Neural cell (in vitro differentiated cells): ENCODE results near the gene RTN4R. TPM values are rescaled to one million over a fixed set of nuclear protein-coding genes. Genes with fewer than 3 reads are reported as not detected.

Experiments used
- H2AFZ ChIP-seq: fragments of 200-600, 300-800 bp; sonication (generic), shearing (Covaris generic); 2 replicates; pipeline ENCODE4 v1.6.0; 2014; ENCODE audit warnings: low read depth, mild to moderate bottlenecking, antibody characterized with exemption, low read length, moderate library complexity
- H3F3A ChIP-seq: fragments of 200-600 bp; shearing (Covaris generic); 2 replicates; pipeline ENCODE4 v1.6.1; 2016; ENCODE audit warnings: mild to moderate bottlenecking, moderate library complexity, mixed read lengths, antibody characterized with exemption, low read length; ENCODE audit not compliant: insufficient read depth, poor library complexity, severe bottlenecking
- H3K27ac ChIP-seq: fragments of 200-600, 300-800 bp; sonication (generic), shearing (Covaris generic); 2 replicates; pipeline ENCODE4 v1.5.1; 2014; ENCODE audit warnings: mild to moderate bottlenecking, low read length, moderate library complexity
- H3K27me3 ChIP-seq: fragments of 300-800, 200-600 bp; sonication (generic), shearing (Covaris generic); 2 replicates; pipeline ENCODE4 v1.6.0; 2014; ENCODE audit warnings: mild to moderate bottlenecking, low read depth, low read length, moderate library complexity; ENCODE audit not compliant: insufficient read depth
- H3K36me3 ChIP-seq: fragments of 300-800, 200-600 bp; sonication (generic), shearing (Covaris generic); 2 replicates; pipeline ENCODE4 v1.5.1; 2014; ENCODE audit warnings: mild to moderate bottlenecking, antibody characterized with exemption, low read length, moderate library complexity; ENCODE audit not compliant: insufficient read depth
- H3K4me2 ChIP-seq: fragments of 300-800, 200-600 bp; sonication (generic), shearing (Covaris generic); 2 replicates; pipeline ENCODE4 v1.6.0; 2014; ENCODE audit warnings: mild to moderate bottlenecking, low read length
- H3K4me3 ChIP-seq: fragments of 300-800, 200-600 bp; sonication (generic), shearing (Covaris generic); 2 replicates; pipeline ENCODE4 v1.5.1; 2014; ENCODE audit warnings: mild to moderate bottlenecking, low read length, moderate library complexity
- H3K79me2 ChIP-seq: fragments of 200-600 bp; shearing (Covaris generic); replicated peaks from 2 replicates; pipeline ENCODE4 v1.6.0; 2014; ENCODE audit warnings: mild to moderate bottlenecking, low read length, moderate library complexity; ENCODE audit not compliant: insufficient read depth
- H3K9ac ChIP-seq: fragments of 300-800, 200-600 bp; sonication (generic), shearing (Covaris generic); 2 replicates; pipeline ENCODE4 v1.6.1; 2016; ENCODE audit warnings: mild to moderate bottlenecking, low read length, mixed read lengths
- H3K9me2 ChIP-seq: fragments of 200-600 bp; shearing (Covaris generic); 2 replicates; pipeline ENCODE4 v1.6.1; 2016; ENCODE audit warnings: mild to moderate bottlenecking, low read length, mixed read lengths; ENCODE audit not compliant: insufficient read depth
- H3K9me3 ChIP-seq: fragments of 200-600, 300-800 bp; sonication (generic), shearing (Covaris generic); 2 replicates; pipeline ENCODE4 v1.6.1; 2016; ENCODE audit warnings: mild to moderate bottlenecking, mixed run types, low read length, moderate library complexity, mixed read lengths
- H4K20me1 ChIP-seq: fragments of 200-600 bp; shearing (Covaris generic); 2 replicates; pipeline ENCODE4 v1.6.1; 2016; ENCODE audit warnings: mild to moderate bottlenecking, mixed run types; ENCODE audit not compliant: insufficient read depth
- EP300 ChIP-seq: fragments of 450-650 bp; conservative IDR thresholded peaks from 2 replicates; pipeline ENCODE4 v1.6.1; 2014; ENCODE audit warnings: antibody characterized with exemption, mild to moderate bottlenecking, moderate library complexity; ENCODE audit not compliant: poor library complexity, severe bottlenecking
- EZH2 ChIP-seq: fragments of 200-600, 300-800 bp; shearing (Covaris generic), sonication (generic); IDR thresholded peaks from 2 replicates; pipeline ENCODE4 v1.6.1; 2014; ENCODE audit warnings: antibody characterized with exemption, low read length, borderline replicate concordance, mild to moderate bottlenecking; ENCODE audit not compliant: insufficient read depth, poor library complexity, severe bottlenecking
- MXI1 ChIP-seq: fragments of 450-650 bp; conservative IDR thresholded peaks from 2 replicates; pipeline ENCODE4 v1.6.1; 2014; ENCODE audit warnings: antibody characterized with exemption, mild to moderate bottlenecking; ENCODE audit not compliant: poor library complexity, severe bottlenecking
- POLR2AphosphoS5 ChIP-seq: IDR thresholded peaks from 2 replicates; pipeline ENCODE4 v1.6.1; 2012
- RAD21 ChIP-seq: fragments of 450-650 bp; conservative IDR thresholded peaks from 2 replicates; pipeline ENCODE4 v1.6.1; 2014; ENCODE audit warnings: antibody characterized with exemption, mild to moderate bottlenecking, moderate library complexity
- REST ChIP-seq: IDR thresholded peaks from 2 replicates; pipeline ENCODE4 v1.6.1; 2012; ENCODE audit warnings: borderline replicate concordance
- SMC3 ChIP-seq: fragments of 450-650 bp; conservative IDR thresholded peaks from 2 replicates; pipeline ENCODE4 v1.6.1; 2014; ENCODE audit warnings: antibody characterized with exemption, mild to moderate bottlenecking, moderate library complexity; ENCODE audit not compliant: poor library complexity
- TAF1 ChIP-seq: IDR thresholded peaks from 2 replicates; pipeline ENCODE4 v1.6.1; 2012; ENCODE audit warnings: low read depth
- polyA plus RNA-seq: library from polyadenylated mRNA; depleted of rRNA; stranded (reverse); fragments of >200 nt; gene quantifications from 2 replicates; pipeline ENCODE4 v1.2.3, GENCODE V29; 2014
- small RNA-seq, 3 experiments: library from RNA; depleted of rRNA; stranded (forward); fragments of <200 nt; gene quantifications; one replicate each; pipeline ENCODE3, GENCODE V24; 2012
- TF ChIP-seq, protein P1 (sequence below): fragments of 450-650 bp; IDR thresholded peaks from 2 replicates; pipeline ENCODE4 v1.5.1; 2014; ENCODE audit warnings: antibody characterized with exemption, mild to moderate bottlenecking, moderate library complexity; ENCODE audit not compliant: poor library complexity, severe bottlenecking

The RTN4R gene
- polyA plus RNA-seq, 1 donor from 2014 or later, result 13.6 TPM

DNA sequence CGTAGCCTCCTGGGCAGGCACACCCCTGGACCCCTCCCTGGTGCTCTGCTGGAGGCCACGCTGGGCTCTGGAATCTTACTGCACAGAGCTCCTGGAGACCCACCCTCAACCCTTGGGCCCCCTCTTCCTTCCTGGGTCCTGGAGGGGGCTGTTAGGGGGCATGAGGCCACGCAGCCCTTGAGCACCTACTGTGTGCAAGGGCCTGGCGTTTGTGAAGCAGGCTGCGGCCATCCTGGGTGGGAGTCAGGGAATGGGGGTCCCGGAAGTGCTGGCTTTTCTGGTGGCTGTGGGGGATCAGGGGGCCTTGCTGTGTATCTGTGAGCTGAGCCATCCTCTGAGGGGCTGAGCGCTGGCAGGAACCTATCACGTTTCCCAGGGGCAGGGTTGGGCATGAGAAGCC lies 76.3 kb downstream of the RTN4R start:
- Histone ChIP-seq H3K9me2 (no peaks in the 10 kb centered on the region), H3K9ac (no peak overlapping the region), H3K27ac (no peak overlapping the region), H3K4me3 (no peak overlapping the region), H3K79me2 (no peaks in the 10 kb centered on the region), H3F3A (no peaks in the 10 kb centered on the region), H3K9me3 (no peaks in the 10 kb centered on the region), H3K4me2 (no peak overlapping the region), H3K36me3 (no peaks in the 10 kb centered on the region), H3K27me3 (no peaks in the 10 kb centered on the region), H2AFZ (no peak overlapping the region), H4K20me1 (no peaks in the 10 kb centered on the region)
- TF ChIP-seq REST (no peak), POLR2AphosphoS5 (no peak), RAD21 (no peak), TAF1 (no peak), MXI1 (no peak), SMC3 (no peak), EZH2 (no peak), EP300 (no peak)
- TF ChIP-seq, protein P1, sequence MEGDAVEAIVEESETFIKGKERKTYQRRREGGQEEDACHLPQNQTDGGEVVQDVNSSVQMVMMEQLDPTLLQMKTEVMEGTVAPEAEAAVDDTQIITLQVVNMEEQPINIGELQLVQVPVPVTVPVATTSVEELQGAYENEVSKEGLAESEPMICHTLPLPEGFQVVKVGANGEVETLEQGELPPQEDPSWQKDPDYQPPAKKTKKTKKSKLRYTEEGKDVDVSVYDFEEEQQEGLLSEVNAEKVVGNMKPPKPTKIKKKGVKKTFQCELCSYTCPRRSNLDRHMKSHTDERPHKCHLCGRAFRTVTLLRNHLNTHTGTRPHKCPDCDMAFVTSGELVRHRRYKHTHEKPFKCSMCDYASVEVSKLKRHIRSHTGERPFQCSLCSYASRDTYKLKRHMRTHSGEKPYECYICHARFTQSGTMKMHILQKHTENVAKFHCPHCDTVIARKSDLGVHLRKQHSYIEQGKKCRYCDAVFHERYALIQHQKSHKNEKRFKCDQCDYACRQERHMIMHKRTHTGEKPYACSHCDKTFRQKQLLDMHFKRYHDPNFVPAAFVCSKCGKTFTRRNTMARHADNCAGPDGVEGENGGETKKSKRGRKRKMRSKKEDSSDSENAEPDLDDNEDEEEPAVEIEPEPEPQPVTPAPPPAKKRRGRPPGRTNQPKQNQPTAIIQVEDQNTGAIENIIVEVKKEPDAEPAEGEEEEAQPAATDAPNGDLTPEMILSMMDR, result no peak

Small RNA genes within 50 kb of the gene (small RNA-seq; reads per million reads assigned to genes)
- 0.08 to 3.8 (median 2.1) reads per million in 3 experiments for gene MIR1286

Other genes starting within 250 kb of the RTN4R start
- gene TANGO2, start 247.2 kb downstream of the RTN4R start, polyA plus RNA-seq, result 12.7 and 15.4 TPM in 2 replicates
- gene DGCR8, start 188.1 kb downstream of the RTN4R start, polyA plus RNA-seq, result 48.9 and 52.3 TPM in 2 replicates
- gene RANBP1, start 152.2 kb downstream of the RTN4R start, polyA plus RNA-seq, result 341 and 360 TPM in 2 replicates
- 96.7 and 103 TPM in 2 replicates for gene TRMT2A, start 151.1 kb downstream of the RTN4R start, polyA plus RNA-seq
- gene ZDHHC8, start 136.5 kb downstream of the RTN4R start, polyA plus RNA-seq, result 4.5 and 11.4 TPM in 2 replicates
- not detected in 2 replicates for gene CCDC188, start 117.3 kb downstream of the RTN4R start, polyA plus RNA-seq
- gene DGCR6L, start 51.7 kb upstream of the RTN4R start, polyA plus RNA-seq, result 117 and 125 TPM in 2 replicates
- 75.6 and 79.5 TPM in 2 replicates for gene ZNF74, start 125.8 kb upstream of the RTN4R start, polyA plus RNA-seq
- 3.4 and 5.0 TPM in 2 replicates for gene SCARF2, start 169.5 kb upstream of the RTN4R start, polyA plus RNA-seq
- 59.5 and 68.6 TPM in 2 replicates for gene KLHL22, start 227.5 kb upstream of the RTN4R start, polyA plus RNA-seq
- gene MED15, start 239.3 kb upstream of the RTN4R start, polyA plus RNA-seq, result 13.2 and 17.9 TPM in 2 replicates